NT2/D1 (cell line): ENCODE data around the gene OSCAR.

Source experiments
- SUZ12 ChIP-seq: IDR thresholded peaks from 2 replicates; pipeline ENCODE4 v1.6.1; 2011; ENCODE audit not compliant: insufficient read length, insufficient read depth; ENCODE audit errors: extremely low read depth
- YY1 ChIP-seq: IDR thresholded peaks from 2 replicates; pipeline ENCODE4 v1.6.1; 2011; ENCODE audit not compliant: insufficient read length, insufficient read depth
- ZNF274 ChIP-seq: IDR thresholded peaks from 2 replicates; pipeline ENCODE4 v1.6.1; 2011; ENCODE audit warnings: mild to moderate bottlenecking, low read depth, low read length

DNA sequence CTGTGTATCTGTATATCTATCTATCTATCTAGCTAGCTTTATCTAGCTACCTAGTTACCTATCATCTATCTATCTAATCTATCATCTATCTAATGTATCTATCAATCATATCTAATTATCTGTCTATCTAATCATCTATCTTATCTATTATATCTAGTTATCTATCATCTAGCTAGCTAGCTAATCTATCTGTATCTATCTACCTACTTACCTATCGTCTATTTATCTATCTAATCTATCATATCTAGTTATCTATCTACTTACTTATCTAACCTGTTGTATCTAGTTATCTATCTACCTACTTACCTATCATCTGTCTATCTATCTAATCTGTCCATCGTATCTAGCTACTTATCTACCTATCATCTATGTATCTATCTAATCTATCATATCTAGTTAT is 54.8 kb downstream of the OSCAR start:
- no peak for TF ChIP-seq YY1
- TF ChIP-seq ZNF274, result no peak
- TF ChIP-seq SUZ12, result no peak
